ENCODE data around the gene HIPK2.

The HIPK2 gene

DNA sequence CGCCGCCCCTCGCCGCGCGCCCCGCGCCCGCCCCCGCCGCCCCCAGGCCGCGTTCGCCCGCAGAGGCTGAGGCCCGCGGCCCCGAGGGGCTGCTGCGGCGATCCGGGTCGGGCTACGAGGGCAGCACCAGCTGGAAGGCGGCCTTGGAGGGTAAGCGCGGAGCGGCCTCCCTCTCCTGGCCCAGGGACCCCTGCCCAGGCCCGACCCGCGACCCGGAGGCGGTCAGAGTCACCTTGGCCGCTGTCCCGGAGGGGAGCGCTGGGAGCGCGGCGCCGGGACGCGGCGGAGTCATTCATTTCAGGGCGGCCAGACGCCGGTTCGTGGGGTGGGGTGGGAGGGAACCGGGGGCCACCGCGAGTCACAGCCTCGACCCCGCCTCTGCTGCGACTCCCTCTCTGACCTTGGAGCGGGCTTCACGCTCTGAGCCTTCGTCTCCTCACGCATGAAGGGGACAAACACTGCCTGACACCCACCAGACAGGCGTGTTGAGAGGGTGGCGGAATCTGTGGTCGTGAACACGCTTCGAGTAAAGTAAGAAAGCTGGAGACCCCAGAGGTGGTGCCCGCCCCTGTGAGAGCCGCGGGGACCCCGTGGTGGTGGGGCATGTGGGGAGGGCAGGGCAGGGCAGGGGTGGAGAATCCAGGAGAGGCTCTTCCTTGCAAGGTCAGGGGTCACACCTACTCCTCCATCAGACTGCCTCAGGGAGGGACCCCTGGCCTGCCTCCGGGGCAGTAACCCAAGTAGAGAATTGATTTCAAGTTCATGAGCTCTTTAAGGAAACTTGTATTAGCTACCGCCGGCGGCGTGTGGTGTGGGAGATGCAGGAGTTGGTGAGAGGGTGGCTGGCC, 253.6 kb downstream of the HIPK2 start:
- no peak for DNase-seq

DNA sequence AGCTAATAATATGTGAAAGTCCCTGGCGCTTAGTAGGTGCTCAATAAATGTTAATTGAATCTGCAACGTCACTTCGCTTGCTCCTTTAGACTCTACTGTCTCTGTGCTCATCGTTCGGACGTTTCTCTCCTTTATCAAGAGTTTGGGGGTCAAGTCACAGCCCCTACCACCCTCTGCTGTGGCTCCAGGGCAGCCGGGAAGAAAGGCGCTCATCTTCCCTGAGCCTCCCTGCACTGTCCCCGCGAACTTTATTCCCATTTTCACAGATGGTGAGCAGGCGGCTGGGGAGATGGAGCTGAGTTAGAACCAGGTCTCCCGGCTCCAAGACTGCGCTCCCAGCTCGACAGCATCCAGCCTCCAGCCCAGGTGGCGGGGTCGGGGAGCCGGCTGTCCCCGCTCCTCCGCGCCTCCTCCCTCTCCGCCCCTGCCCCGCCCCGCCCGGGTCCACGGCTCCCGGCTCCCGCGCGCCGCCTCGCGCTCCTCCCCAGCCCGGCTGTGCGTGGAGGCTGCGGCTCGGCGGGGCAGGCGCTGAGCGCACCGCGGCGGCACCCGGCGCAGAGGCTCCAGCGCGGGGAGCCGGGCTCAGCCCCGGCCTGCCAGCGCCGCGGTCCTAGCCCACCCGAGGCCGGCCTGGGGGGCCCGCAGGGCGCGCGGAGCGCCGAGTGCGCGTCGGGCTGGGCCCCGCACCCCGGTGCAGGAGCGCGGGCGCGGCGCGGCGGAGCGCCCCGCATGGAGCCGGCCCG, 254.4 kb downstream of the HIPK2 start, which contains the start of gene CLEC2L:
Gene CLEC2L, plus strand, starts transcription at position 487 of the 743 bp plus-strand sequence. Its CDS starts 243 bp downstream, at position 730.
- no peak for DNase-seq

DNA sequence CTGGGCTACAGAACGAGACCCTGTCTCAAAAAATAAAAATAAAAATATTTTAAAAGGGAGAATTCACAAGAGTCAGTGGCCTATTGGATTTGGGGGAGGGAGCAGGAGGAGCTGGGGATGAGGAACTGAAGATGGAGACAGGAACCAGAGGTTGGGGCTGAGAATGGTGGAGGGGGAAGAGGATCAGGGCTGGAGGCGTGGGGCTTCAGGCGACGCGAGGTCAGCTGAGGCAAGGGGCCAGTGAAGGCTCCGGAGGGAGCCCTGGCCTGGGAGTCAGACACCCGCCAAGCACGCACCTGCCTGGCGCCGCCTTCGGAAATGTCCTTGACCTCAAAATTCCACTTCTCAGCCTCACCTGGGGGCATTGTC, 255.0 kb downstream of the HIPK2 start:
- no peak for DNase-seq

DNA sequence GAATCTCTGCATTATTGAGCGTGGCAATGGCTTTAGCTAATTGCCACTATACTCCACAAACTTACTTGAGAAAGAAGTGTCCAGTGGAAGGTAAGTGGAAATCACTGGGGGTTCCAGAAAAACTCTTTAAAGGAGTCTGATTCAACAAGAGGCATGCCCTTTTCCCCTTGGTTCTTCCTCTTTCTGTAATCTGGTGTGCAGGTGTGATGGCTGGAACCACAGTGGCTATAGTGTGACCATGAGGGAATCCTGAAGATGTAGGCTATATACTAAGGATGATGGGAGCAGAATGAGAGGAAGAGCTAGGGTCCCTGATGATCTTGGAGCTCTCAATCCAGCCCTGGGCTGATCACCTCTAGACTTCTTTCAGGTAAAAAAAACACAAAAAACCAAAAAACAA, 256.4 kb downstream of the HIPK2 start:
- DNase-seq, result no peak

DNA sequence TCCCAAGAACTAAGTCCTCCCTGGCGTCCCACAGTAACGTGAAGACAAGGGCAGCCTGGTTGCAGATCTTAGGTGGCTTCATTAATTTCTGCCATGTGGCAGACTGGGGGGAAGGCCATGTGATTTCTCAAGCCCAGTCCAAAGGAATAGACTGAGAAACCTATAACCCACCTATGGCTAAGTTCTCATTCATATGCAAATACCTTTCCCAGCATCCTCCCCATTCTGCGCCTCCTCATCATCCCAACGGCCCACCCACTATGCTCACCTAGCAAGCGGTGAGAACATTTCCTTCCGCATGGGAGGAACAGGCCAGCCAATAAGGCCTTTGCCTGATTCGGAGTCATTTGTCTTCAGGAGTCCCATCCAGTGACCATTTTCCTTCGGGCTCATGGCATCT, 262.5 kb downstream of the HIPK2 start:
- no peak for DNase-seq

All from NCI-H2081 treated with DMSO at 0.1 percent for 48 hours (cell line).